Astrocyte of the spinal cord (primary cell): Measurements from ENCODE around the gene SRCIN1.
"Not testable (repeated sequence)": the region's sequence is repeated elsewhere in the genome, so short reads cannot be mapped to it uniquely, and the experiment has no call there.

Source experiments
- DNase-seq: peaks from one replicate; pipeline ENCODE4 v3.0.0; 2011; ENCODE audit warnings: low read depth, low spot score
- H3K4me3 ChIP-seq: 2 replicates; pipeline ENCODE4 v1.5.1; 2011; ENCODE audit warnings: low read depth, mild to moderate bottlenecking, low read length, moderate library complexity
- CTCF ChIP-seq: IDR thresholded peaks from 2 replicates; pipeline ENCODE4 v1.5.1; 2012; ENCODE audit warnings: low read depth, mild to moderate bottlenecking, low read length, inconsistent platforms
- in situ Hi-C: cut with HindIII; loops from 2 replicates; pipeline ENCODE4 v1.10.0; 2017; ENCODE audit warnings: low sequenced_read_pairs

The SRCIN1 gene

GRCh38 chr17:38498353-38498752 lies 107.4 kb downstream of the SRCIN1 start:
- DNase-seq, result no peak
- no peak for TF ChIP-seq CTCF
- no peak overlapping the region for H3K4me3 ChIP-seq
- in situ Hi-C loops, result no loop called here

- DNase-seq, H3K4me3 ChIP-seq, in situ Hi-C loops: not testable (repeated sequence)
Observed at GRCh38 chr17:38497656-38498055, 108.1 kb downstream of the SRCIN1 start.

- H3K4me3 ChIP-seq, in situ Hi-C loops, DNase-seq: not testable (repeated sequence)
Observed at GRCh38 chr17:38494152-38494551, 111.6 kb downstream of the SRCIN1 start.

- H3K4me3 ChIP-seq, in situ Hi-C loops: not testable (repeated sequence)
- peak; percentile 85 for DNase-seq
- peak; percentile 76 for TF ChIP-seq CTCF
Observed at GRCh38 chr17:38492067-38493040, 113.4 kb downstream of the SRCIN1 start.

- in situ Hi-C loops, H3K4me3 ChIP-seq, DNase-seq: not testable (repeated sequence)
Observed at GRCh38 chr17:38491346-38492066, 114.2 kb downstream of the SRCIN1 start.

GRCh38 chr17:38489774-38490173 lies 116.0 kb downstream of the SRCIN1 start:
- DNase-seq, in situ Hi-C loops, H3K4me3 ChIP-seq: not testable (repeated sequence)

GRCh38 chr17:38485681-38486298 lies 120.0 kb downstream of the SRCIN1 start:
- DNase-seq, in situ Hi-C loops, H3K4me3 ChIP-seq: not testable (repeated sequence)

- TF ChIP-seq CTCF, result no peak
Observed at GRCh38 chr17:38485146-38485468, 120.6 kb downstream of the SRCIN1 start.

More at GRCh38 chr17:38485146-38485468, 120.6 kb downstream of the SRCIN1 start:
- no peak for DNase-seq
- in situ Hi-C loops, result no loop called here
- no peak overlapping the region for H3K4me3 ChIP-seq
